BLaER1 treated with 17β-estradiol and CSF1 and Interleukin-3, amounts not matched to agents 10 nM and 100 nM (cell line): ENCODE data around the gene ME3.
"Not testable (repeated sequence)": the region's sequence is repeated elsewhere in the genome, so short reads cannot be mapped to it uniquely, and the experiment has no call there.

ENCODE experiments used
- H3K27ac ChIP-seq, 11 experiments: shearing (Covaris generic); formaldehyde crosslinking; 2 replicates each; pipeline ENCODE4 v1.8.1; 2022
- H3K27me3 ChIP-seq, 11 experiments: shearing (Covaris generic); formaldehyde crosslinking; 2 replicates each; pipeline ENCODE4 v1.8.1; 2022
- H3K36me3 ChIP-seq, 11 experiments: shearing (Covaris generic); formaldehyde crosslinking; 2 replicates each; pipeline ENCODE4 v1.8.1; 2022
- H3K4me1 ChIP-seq, 10 experiments: shearing (Covaris generic); formaldehyde crosslinking; 2 replicates each; pipeline ENCODE4 v1.8.1; 2022
- H3K4me2 ChIP-seq, 11 experiments: shearing (Covaris generic); formaldehyde crosslinking; 2 replicates each; pipeline ENCODE4 v1.8.1; 2022
- H3K4me3 ChIP-seq, 10 experiments: shearing (Covaris generic); formaldehyde crosslinking; 2 replicates each; pipeline ENCODE4 v1.8.1; 2022
- H3K9ac ChIP-seq, 11 experiments: shearing (Covaris generic); formaldehyde crosslinking; 2 replicates each; pipeline ENCODE4 v1.8.1; 2022
- H3K9me3 ChIP-seq, 11 experiments: shearing (Covaris generic); formaldehyde crosslinking; replicated peaks in 1 of 11; 2 replicates each; pipeline ENCODE4 v1.8.1; 2022
- H4K20me1 ChIP-seq, 11 experiments: shearing (Covaris generic); formaldehyde crosslinking; 2 replicates each; pipeline ENCODE4 v1.8.1; 2022
- Cebpa-rat ChIP-seq, 11 experiments: shearing (Covaris generic); IDR thresholded peaks; 2 replicates each; pipeline ENCODE4 v1.8.1; 2022

Gene ME3

DNA sequence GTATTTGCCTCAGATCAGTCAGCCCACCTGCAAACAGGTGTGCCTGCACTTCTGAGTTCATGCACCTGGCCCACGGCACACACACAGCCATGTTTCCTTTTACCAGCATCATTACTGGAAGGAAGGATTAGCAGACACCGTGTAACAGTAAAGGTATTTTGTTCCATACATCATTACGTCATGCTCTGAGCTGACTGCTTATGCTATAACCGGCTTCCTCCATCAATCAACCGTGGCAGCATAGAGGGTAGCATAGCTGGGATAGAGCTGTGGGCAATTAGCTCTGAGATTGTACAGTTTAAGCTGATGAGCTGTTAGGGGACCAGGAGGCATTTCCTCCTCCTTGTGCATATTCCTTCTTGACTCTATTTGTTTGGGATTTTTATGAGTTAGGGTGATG, 102.4 kb downstream of the ME3 start:
- H3K9me3 ChIP-seq: no peaks in the 10 kb centered on the region
- H3K9ac ChIP-seq: no peak overlapping the region
- H3K4me2 ChIP-seq: no peak overlapping the region
- no peak overlapping the region for H3K4me3 ChIP-seq
- peaks cover 0 to 14% (median 4%) of the 10 kb centered on the region in 10 experiments; a peak in 4 of 20 replicates for H3K4me1 ChIP-seq
- no peaks in the 10 kb centered on the region for H3K36me3 ChIP-seq
- no peak overlapping the region for H3K27ac ChIP-seq
- no peaks in the 10 kb centered on the region for H3K27me3 ChIP-seq
- no peaks in the 10 kb centered on the region for H4K20me1 ChIP-seq
- no peak for TF ChIP-seq Cebpa-rat (IDR thresholded peaks at IDR 0.05)

DNA sequence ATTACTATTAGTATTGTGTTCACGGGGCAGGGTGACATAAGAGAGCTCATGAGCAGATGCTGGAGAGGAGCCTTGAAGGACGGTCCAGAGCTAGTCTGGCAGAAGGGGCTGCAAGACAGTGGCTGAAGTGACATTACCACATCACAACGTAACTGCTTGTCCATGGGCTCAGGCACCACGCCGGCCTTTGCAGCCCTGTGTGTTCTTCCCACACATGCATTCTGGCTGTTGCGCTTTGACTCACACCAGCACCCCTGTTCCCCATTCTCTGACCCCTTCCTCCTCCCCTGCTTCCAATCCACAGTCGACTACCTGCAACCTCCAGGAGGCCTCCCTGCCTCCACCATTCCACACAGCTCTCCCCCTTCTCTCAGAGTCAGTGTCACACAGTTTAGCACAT, 103.3 kb downstream of the ME3 start:
- no peaks in the 10 kb centered on the region for H3K9me3 ChIP-seq
- no peaks in the 10 kb centered on the region for H3K27me3 ChIP-seq
- TF ChIP-seq Cebpa-rat (IDR thresholded peaks at IDR 0.05): no peak
- no peaks in the 10 kb centered on the region for H3K36me3 ChIP-seq
- no peak overlapping the region for H3K27ac ChIP-seq
- H3K4me2 ChIP-seq: no peak overlapping the region
- H3K9ac ChIP-seq: no peak overlapping the region
- no peak overlapping the region for H3K4me3 ChIP-seq
- H3K4me1 ChIP-seq: peaks cover 0 to 14% (median 4%) of the 10 kb centered on the region in 10 experiments; a peak in 4 of 20 replicates
- no peaks in the 10 kb centered on the region for H4K20me1 ChIP-seq

DNA sequence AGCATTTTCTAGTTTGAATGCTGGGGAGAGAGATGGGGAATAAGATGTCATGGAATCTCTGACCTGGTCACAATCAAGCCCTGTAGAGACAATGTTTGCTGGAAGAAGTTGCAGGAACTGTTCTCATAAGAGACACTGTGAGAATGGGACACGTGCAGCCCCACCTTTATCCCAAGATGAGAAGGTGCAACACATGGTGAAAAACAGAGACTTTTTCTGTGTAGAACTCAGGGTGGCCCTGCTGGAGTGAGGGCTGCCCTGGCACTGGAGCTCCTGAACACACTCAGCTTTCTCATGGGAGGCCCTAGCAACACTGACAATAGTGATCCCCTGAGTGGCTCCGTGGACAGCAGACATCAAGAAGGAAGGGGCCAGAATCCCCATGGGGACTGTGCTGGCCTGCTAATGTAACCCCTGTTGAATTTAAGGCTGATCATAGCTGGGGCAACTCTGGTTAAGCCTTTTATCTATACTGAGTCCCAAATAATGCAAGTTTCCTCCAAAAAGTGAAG, 106.6 kb downstream of the ME3 start:
- H3K27ac ChIP-seq: no peak overlapping the region
- H3K9ac ChIP-seq: no peak overlapping the region
- no peak overlapping the region for H3K4me2 ChIP-seq
- H3K9me3 ChIP-seq: peaks cover 0 to 10% (median 4%) of the 10 kb centered on the region in 11 experiments; a peak in 2 of 22 replicates
- no peaks in the 10 kb centered on the region for H3K27me3 ChIP-seq
- no peak for TF ChIP-seq Cebpa-rat (IDR thresholded peaks at IDR 0.05)
- H4K20me1 ChIP-seq: no peaks in the 10 kb centered on the region
- H3K4me1 ChIP-seq: peaks cover 0 to 14% (median 0%) of the 10 kb centered on the region in 10 experiments; a peak in 2 of 20 replicates
- no peak overlapping the region for H3K4me3 ChIP-seq
- no peaks in the 10 kb centered on the region for H3K36me3 ChIP-seq

DNA sequence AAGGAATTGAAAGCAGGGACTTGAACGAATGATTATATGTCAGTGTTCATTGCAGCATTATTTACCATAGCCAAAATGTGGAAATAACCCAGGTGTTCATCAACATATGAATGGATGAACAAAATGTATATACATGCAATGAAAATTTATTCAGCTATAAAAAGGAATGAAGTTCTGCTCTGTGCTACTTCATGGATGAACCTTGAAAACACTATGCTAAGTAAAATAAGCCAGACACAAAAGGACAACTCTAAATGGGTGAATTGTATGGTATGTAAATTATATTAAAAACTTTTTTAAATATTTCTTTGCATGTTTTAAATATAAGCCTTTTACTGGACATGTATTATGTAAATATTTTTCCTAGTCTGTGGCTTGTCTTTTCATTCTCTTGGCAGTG, 107.0 kb downstream of the ME3 start:
- Histone ChIP-seq H3K27me3 (no peaks in the 10 kb centered on the region), H4K20me1 (no peaks in the 10 kb centered on the region), H3K4me3 (no peak overlapping the region), H3K4me1 (peaks cover 0 to 14% (median 0%) of the 10 kb centered on the region in 10 experiments; a peak in 2 of 20 replicates), H3K9ac (no peak overlapping the region), H3K36me3 (no peaks in the 10 kb centered on the region), H3K27ac (no peak overlapping the region), H3K4me2 (no peak overlapping the region), H3K9me3 (peaks cover 0 to 10% (median 4%) of the 10 kb centered on the region in 11 experiments; a peak in 2 of 22 replicates)
- no peak for TF ChIP-seq Cebpa-rat (IDR thresholded peaks at IDR 0.05)

DNA sequence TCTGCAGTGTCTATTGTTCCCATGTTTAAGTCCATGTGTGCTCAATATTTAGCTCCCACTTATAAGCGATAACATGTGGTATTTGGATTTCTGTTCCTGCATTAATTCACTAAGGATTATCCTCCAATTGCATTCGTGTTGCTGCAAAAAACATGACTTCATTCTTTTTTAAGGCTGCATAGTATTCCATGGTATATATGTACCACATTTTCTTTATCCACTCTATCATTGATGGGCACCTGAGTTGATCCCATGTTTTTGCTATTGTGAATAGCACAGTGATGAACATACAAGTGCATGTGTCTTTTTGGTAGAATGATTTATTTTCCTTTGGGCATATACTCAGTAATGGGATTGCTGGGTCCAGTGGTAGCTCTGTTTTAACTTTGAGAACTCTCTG, 109.6 kb downstream of the ME3 start:
- Histone ChIP-seq H3K9me3 (peaks cover 0 to 20% (median 4%) of the 10 kb centered on the region in 11 experiments; a peak in 3 of 22 replicates), H3K4me1 (peaks cover 0 to 14% (median 0%) of the 10 kb centered on the region in 10 experiments; a peak in 2 of 20 replicates)
- H3K4me3 ChIP-seq, H3K4me2 ChIP-seq, H3K27me3 ChIP-seq, H3K27ac ChIP-seq, H3K36me3 ChIP-seq, H3K9ac ChIP-seq, H4K20me1 ChIP-seq: not testable (repeated sequence)

DNA sequence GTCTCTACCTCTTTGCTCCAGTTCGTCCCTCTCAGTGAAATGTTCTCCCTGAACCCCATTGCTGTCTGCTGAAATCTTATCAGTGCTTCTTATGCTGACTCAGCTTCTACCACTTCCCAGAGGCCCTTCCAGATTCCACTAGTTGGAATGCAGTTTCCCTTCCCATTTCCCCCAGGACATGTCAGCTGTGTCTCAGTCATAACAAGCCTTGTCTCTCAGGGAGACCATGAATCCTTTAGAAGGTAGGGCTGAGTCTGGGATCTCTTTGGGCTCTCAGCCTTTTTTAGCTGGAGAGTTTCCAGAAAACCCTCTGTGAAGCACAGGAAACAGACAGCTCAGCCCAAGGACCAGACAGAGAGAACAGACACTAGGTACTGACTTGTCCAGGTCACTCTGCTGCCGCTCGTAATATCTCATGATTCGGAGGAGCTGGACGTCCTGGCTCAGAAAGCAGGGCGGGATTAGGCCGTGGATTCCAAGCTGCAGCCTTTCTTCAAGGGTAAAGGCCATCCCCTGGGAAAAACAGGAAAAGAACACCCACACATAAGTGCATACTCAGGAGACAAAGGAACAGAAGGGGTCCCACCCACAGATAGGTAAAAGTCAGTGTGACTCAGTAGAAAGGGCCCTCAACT, 113.0 kb downstream of the ME3 start:
- H3K27me3 ChIP-seq: no peaks in the 10 kb centered on the region
- TF ChIP-seq Cebpa-rat (IDR thresholded peaks at IDR 0.05): no peak
- peaks cover 0 to 20% (median 4%) of the 10 kb centered on the region in 11 experiments; a peak in 3 of 22 replicates for H3K9me3 ChIP-seq
- no peak overlapping the region for H3K9ac ChIP-seq
- no peak overlapping the region for H3K4me2 ChIP-seq
- no peaks in the 10 kb centered on the region for H3K36me3 ChIP-seq
- H3K4me3 ChIP-seq: no peak overlapping the region
- H4K20me1 ChIP-seq: no peaks in the 10 kb centered on the region
- H3K27ac ChIP-seq: no peak overlapping the region
- H3K4me1 ChIP-seq: no peaks in the 10 kb centered on the region

DNA sequence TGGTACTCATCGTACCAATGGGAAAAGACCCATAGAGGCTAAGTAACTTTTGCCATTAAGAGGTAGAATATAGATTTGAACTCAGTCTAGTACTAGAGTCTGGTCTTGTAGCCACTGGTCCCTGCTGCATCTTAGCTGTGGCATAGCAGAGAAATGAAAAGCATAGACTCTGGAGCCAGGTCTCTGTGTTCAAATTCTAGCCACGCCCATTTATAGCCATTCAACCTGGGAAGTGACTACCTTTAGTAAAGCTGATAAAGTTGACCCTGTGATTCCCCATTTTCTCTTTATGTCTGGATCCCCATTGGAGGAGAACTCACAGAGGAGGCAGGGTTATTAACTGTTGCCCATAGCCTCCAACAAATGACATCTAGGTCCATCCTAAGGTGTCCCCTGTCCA, 113.6 kb downstream of the ME3 start:
- TF ChIP-seq Cebpa-rat (IDR thresholded peaks at IDR 0.05): no peak
- no peaks in the 10 kb centered on the region for H3K36me3 ChIP-seq
- H3K4me2 ChIP-seq: no peak overlapping the region
- peaks cover 0 to 20% (median 4%) of the 10 kb centered on the region in 11 experiments; a peak in 3 of 22 replicates for H3K9me3 ChIP-seq
- no peaks in the 10 kb centered on the region for H3K4me1 ChIP-seq
- H3K4me3 ChIP-seq: no peak overlapping the region
- no peak overlapping the region for H3K27ac ChIP-seq
- H3K27me3 ChIP-seq: no peaks in the 10 kb centered on the region
- H3K9ac ChIP-seq: no peak overlapping the region
- H4K20me1 ChIP-seq: no peaks in the 10 kb centered on the region

DNA sequence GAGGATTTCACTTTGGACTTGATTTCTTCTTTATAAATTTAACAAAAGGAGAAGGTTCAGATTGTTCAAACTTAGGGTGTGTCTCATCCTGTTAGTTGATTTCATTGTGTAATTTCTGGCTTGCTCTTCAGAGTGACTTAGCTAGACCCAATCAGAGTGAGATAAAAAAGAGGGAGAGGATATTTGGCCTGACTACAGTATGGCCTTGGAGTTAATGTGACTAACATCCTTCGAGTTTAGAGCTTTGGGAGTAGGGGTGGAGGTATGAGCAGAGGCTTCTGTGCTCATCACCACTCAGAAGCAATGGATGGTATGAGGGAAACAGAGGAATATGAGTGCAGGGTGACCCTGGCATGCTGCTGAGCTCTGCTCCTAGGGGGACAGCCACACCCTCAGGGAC, 114.2 kb downstream of the ME3 start:
- Histone ChIP-seq H4K20me1 (no peaks in the 10 kb centered on the region), H3K4me3 (no peak overlapping the region), H3K9me3 (peaks cover 0 to 20% (median 4%) of the 10 kb centered on the region in 11 experiments; a peak in 3 of 22 replicates), H3K4me2 (no peak overlapping the region), H3K36me3 (no peaks in the 10 kb centered on the region), H3K27me3 (no peaks in the 10 kb centered on the region), H3K27ac (no peak overlapping the region), H3K9ac (no peak overlapping the region), H3K4me1 (no peaks in the 10 kb centered on the region)
- no peak for TF ChIP-seq Cebpa-rat (IDR thresholded peaks at IDR 0.05)

DNA sequence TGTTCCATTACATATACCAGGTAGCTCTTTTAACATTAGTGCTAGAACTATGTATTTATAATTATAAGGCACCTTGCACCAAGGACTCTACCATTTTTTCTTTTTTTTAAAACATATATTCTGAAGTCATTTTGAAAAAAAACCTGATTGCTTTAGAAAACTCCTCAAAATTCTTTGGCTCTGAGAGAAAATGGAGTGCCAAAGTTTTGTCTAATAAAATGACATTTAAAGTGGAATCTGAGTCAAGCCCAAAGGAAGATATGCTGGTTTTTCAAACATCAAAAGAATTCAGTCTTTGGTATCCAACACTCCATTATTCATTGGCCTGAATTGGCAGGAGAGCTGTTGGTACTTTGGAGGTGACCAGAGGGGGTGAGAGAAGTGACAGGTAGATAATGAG, 116.5 kb downstream of the ME3 start:
- Histone ChIP-seq H3K36me3 (no peaks in the 10 kb centered on the region), H3K27me3 (no peaks in the 10 kb centered on the region), H3K27ac (no peak overlapping the region), H3K9ac (no peak overlapping the region), H3K9me3 (peaks cover 0 to 11% (median 0%) of the 10 kb centered on the region in 11 experiments; a peak in 1 of 22 replicates), H3K4me3 (no peak overlapping the region), H3K4me2 (no peak overlapping the region), H4K20me1 (no peaks in the 10 kb centered on the region), H3K4me1 (no peaks in the 10 kb centered on the region)
- no peak for TF ChIP-seq Cebpa-rat (IDR thresholded peaks at IDR 0.05)

GRCh38 chr11:86555401-86555800, 117.0 kb downstream of the ME3 start:
- Histone ChIP-seq H3K4me3 (no peak overlapping the region), H3K36me3 (no peaks in the 10 kb centered on the region), H3K4me2 (no peak overlapping the region), H4K20me1 (no peaks in the 10 kb centered on the region), H3K27me3 (no peaks in the 10 kb centered on the region), H3K4me1 (no peaks in the 10 kb centered on the region), H3K9ac (no peak overlapping the region), H3K27ac (no peak overlapping the region), H3K9me3 (peaks cover 0 to 10% (median 0%) of the 10 kb centered on the region in 11 experiments; a peak in 1 of 22 replicates)
- no peak for TF ChIP-seq Cebpa-rat (IDR thresholded peaks at IDR 0.05)
